Fibroblast of lung (primary cell): ENCODE results near the gene GPSM1. TPM values are rescaled to one million over a fixed set of nuclear protein-coding genes. Genes with fewer than 3 reads are reported as not detected.

Source experiments
- DNase-seq, 2 donors: peaks; one replicate each; pipeline versions ENCODE4 v3.0.0 to v3.0.0-alpha.2; 2010; ENCODE audit warnings: low read depth in 2 of 2
- H2AFZ ChIP-seq: 2 replicates; pipeline ENCODE4 v1.5.1; 2012; ENCODE audit warnings: low read length, control low read depth, inconsistent platforms
- H3K27ac ChIP-seq: 2 replicates; pipeline ENCODE4 v1.5.1; 2011; ENCODE audit warnings: low read length, control low read depth; ENCODE audit not compliant: insufficient read depth
- H3K27me3 ChIP-seq: 2 replicates; pipeline ENCODE4 v1.5.1; 2011; ENCODE audit warnings: mild to moderate bottlenecking, low read length; ENCODE audit not compliant: control insufficient read depth, insufficient read depth
- H3K36me3 ChIP-seq: 2 replicates; pipeline ENCODE4 v1.5.1; 2011; ENCODE audit warnings: low read length; ENCODE audit not compliant: control insufficient read depth, insufficient read depth
- H3K4me1 ChIP-seq: 2 replicates; pipeline ENCODE4 v1.5.1; 2011; ENCODE audit warnings: low read length; ENCODE audit not compliant: control insufficient read depth, insufficient read depth; ENCODE audit errors: extremely low read depth
- H3K4me2 ChIP-seq: 2 replicates; pipeline ENCODE4 v1.5.1; 2011; ENCODE audit warnings: low read length, control low read depth; ENCODE audit not compliant: insufficient read depth; ENCODE audit errors: extremely low read depth
- H3K4me3 ChIP-seq, 4 experiments: fragments of 200-600 bp in 1 of 4; sonication (generic) in 1 of 4; replicated peaks in 1 of 4; 2 replicates each; pipeline ENCODE4 v1.5.1; 2011 to 2016; ENCODE audit warnings: low read length in 4 of 4, low read depth in 3 of 4, mild to moderate bottlenecking in 3 of 4, control low read depth in 2 of 4, inconsistent platforms in 1 of 4, mixed read lengths in 1 of 4; ENCODE audit not compliant: insufficient read depth in 1 of 4; ENCODE audit errors: control extremely low read depth in 1 of 4
- H3K79me2 ChIP-seq: 2 replicates; pipeline ENCODE4 v1.5.1; 2012; ENCODE audit warnings: mild to moderate bottlenecking, low read length, inconsistent platforms; ENCODE audit not compliant: control insufficient read depth, insufficient read depth
- H3K9ac ChIP-seq: 2 replicates; pipeline ENCODE4 v1.5.1; 2011; ENCODE audit warnings: mild to moderate bottlenecking, low read length, control low read depth; ENCODE audit not compliant: insufficient read depth
- H3K9me3 ChIP-seq: 2 replicates; pipeline ENCODE4 v1.5.1; 2012; ENCODE audit warnings: low read depth, low read length; ENCODE audit not compliant: control insufficient read depth, insufficient read depth
- H4K20me1 ChIP-seq: 2 replicates; pipeline ENCODE4 v1.5.1; 2011; ENCODE audit warnings: low read length; ENCODE audit not compliant: control insufficient read depth, insufficient read depth; ENCODE audit errors: extremely low read depth
- CTCF ChIP-seq, 2 donors: IDR thresholded peaks in 1 of 2; conservative IDR thresholded peaks in 1 of 2; 1 replicate in 1 of 2; 2 replicates in 1 of 2; pipeline ENCODE4 v1.5.1; 2011 to 2012; ENCODE audit warnings: low read length in 2 of 2, control low read depth in 1 of 2, inconsistent platforms in 1 of 2, low read depth in 1 of 2, mild to moderate bottlenecking in 1 of 2
- EZH2 ChIP-seq: IDR thresholded peaks from 2 replicates; pipeline ENCODE4 v1.5.1; 2012; ENCODE audit warnings: low read length, control low read depth, mild to moderate bottlenecking; ENCODE audit errors: missing control alignments
- polyA plus RNA-seq, 2 donors: library from polyadenylated mRNA; depleted of rRNA in 1 of 2; stranded (reverse) in 1 of 2; unstranded in 1 of 2; fragments of >200 nt; gene quantifications; 2 replicates each; pipeline ENCODE4 v1.2.1, GENCODE V29; 2011 to 2012; ENCODE audit warnings: missing spikeins in 1 of 2
- total RNA-seq: library from RNA; depleted of rRNA; stranded (reverse); fragments of >200 nt; gene quantifications from 2 replicates; pipeline ENCODE4 v1.2.1, GENCODE V29; 2014

The GPSM1 gene
- total and polyA plus RNA-seq, 2 donors (not counting 1 experiment from before 2014, with no cell fraction given), result 15.8 to 60.3 TPM

DNA sequence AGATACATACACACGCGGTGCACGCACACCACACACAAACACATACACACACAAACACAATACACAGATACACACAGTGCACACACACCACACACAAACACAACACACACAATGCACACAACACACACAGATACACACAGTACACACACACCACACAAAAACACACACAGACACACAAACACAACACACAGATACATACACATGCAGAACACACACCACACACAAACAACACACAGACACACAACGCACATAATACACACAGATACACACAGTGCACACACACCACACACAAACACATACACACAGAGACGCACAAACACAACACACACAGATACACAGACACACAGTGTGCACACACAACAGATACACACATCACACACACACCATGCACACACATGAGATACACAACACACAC, 17.5 kb upstream of the GPSM1 start:
- Histone ChIP-seq H4K20me1 (no peaks in the 10 kb centered on the region), H3K27me3 (no peaks in the 10 kb centered on the region), H3K79me2 (no peaks in the 10 kb centered on the region), H3K36me3 (no peaks in the 10 kb centered on the region), H3K27ac (no peak overlapping the region), H3K4me3 (no peak overlapping the region), H2AFZ (no peak overlapping the region), H3K4me2 (no peak overlapping the region), H3K9me3 (no peaks in the 10 kb centered on the region), H3K4me1 (no peaks in the 10 kb centered on the region), H3K9ac (no peak overlapping the region)
- no peak for DNase-seq
- no peak for TF ChIP-seq EZH2
- no peak for TF ChIP-seq CTCF (conservative IDR thresholded peaks at IDR 0.05 in 1 of 2, IDR thresholded peaks at IDR 0.05 in 1 of 2; ENCODE audit: low read depth in 1 of 2, low read length in 2 of 2)

GRCh38 chr9:136310273-136311030, 16.9 kb upstream of the GPSM1 start:
- TF ChIP-seq EZH2, result no peak
- TF ChIP-seq CTCF (conservative IDR thresholded peaks at IDR 0.05 in 1 of 2, IDR thresholded peaks at IDR 0.05 in 1 of 2; ENCODE audit: low read depth in 1 of 2, low read length in 2 of 2), result no peak
- H3K79me2 ChIP-seq, result no peaks in the 10 kb centered on the region
- H3K36me3 ChIP-seq, result no peaks in the 10 kb centered on the region
- no peaks in the 10 kb centered on the region for H3K27me3 ChIP-seq
- no peak for DNase-seq
- H3K27ac ChIP-seq, result no peak overlapping the region
- no peaks in the 10 kb centered on the region for H3K4me1 ChIP-seq
- H2AFZ ChIP-seq, result no peak overlapping the region
- no peak overlapping the region for H3K9ac ChIP-seq
- H4K20me1 ChIP-seq, result no peaks in the 10 kb centered on the region
- H3K9me3 ChIP-seq, result no peaks in the 10 kb centered on the region
- H3K4me2 ChIP-seq, result no peak overlapping the region
- no peak overlapping the region for H3K4me3 ChIP-seq

DNA sequence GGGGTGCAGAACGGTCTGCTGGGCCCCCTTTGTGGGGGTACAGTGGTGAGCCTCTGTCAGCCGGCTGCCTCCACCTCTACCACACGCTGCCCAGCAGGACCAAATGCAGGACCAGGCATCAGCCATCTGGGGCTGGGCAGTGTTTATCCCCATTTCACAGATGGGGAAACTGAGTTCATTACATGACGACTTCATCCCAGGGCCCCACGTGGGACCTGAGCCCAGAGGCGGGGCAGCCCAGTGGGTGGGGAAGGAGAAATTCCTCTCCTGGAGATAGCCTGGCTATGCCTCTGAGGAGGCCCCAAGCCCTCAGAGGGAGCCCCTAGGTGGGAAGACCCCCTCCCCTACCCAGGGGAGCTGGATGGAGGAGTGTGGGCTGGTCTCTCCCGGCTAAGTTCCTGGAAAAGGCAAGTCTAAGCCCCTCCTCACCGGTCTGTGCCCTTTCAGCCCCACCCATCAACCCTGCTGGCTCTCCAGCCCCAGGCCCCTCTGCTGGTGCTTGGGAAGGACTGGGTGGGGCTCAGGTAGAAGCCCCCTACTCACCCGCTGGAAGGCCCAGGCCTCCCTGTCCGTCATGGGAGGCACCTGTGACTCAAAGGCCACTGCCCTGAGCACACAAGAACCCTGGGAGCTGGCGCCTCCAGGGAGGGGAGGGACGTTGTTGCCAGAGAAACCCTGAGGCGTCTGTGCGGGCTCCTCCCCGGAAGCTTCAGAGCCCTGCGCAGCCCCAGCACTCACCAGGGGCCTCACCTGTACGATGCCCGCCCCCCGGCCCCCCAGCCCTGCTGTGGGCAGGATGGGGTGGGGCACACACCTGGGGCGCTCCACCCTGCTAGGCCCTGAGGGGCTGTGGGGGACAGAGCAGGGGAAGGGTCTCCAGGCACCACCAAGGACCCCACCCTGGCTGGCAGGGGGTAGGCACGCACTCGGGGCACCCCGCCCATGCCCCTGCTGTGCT, 16.0 kb upstream of the GPSM1 start:
- H3K9ac ChIP-seq, result no peak overlapping the region
- TF ChIP-seq EZH2 (no peak), CTCF (conservative IDR thresholded peaks at IDR 0.05 in 1 of 2, IDR thresholded peaks at IDR 0.05 in 1 of 2; ENCODE audit: low read depth in 1 of 2, low read length in 2 of 2) (no peak)
- H3K4me1 ChIP-seq, result no peaks in the 10 kb centered on the region

More for the DNA sequence above, 16.0 kb upstream of the GPSM1 start:
- no peak overlapping the region for H3K27ac ChIP-seq
- H3K4me2 ChIP-seq, result no peak overlapping the region
- no peak overlapping the region for H3K4me3 ChIP-seq
- no peaks in the 10 kb centered on the region for H4K20me1 ChIP-seq
- H3K36me3 ChIP-seq, result no peaks in the 10 kb centered on the region
- H3K27me3 ChIP-seq, result no peaks in the 10 kb centered on the region
- H3K79me2 ChIP-seq, result no peaks in the 10 kb centered on the region
- no peaks in the 10 kb centered on the region for H3K9me3 ChIP-seq
- H2AFZ ChIP-seq, result no peak overlapping the region
- no peak for DNase-seq
